H1 (cell line): Measurements from ENCODE around the gene ADGRG2. TPM values are rescaled to one million over a fixed set of nuclear protein-coding genes. Genes with fewer than 3 reads are reported as not detected.

Experiments
- CTCF ChIA-PET: fragments of 300-600 bp; sonication (Branson Sonifier 250); formaldehyde crosslinking; loops from one replicate; lab custom pipeline; 2021; ENCODE audit not compliant: partially characterized antibody; lab: Charles Lee
- POLR2A ChIA-PET: fragments of 300-600 bp; sonication (Branson Sonifier 250); formaldehyde crosslinking; loops from one replicate; lab custom pipeline; 2021; ENCODE audit warnings: inconsistent platforms; ENCODE audit not compliant: partially characterized antibody; lab: Charles Lee
- DNase-seq, 2 experiments: peaks; one replicate each; pipeline versions ENCODE4 v3.0.0 to v3.0.0-alpha.2; 2010 to 2022; ENCODE audit warnings: low spot score in 2 of 2, low read depth in 1 of 2, mixed read lengths in 1 of 2
- FAIRE-seq: peaks from 2 replicates; lab custom pipeline; 2011; peaks lifted over from hg19 to GRCh38; lab: Jason Lieb, UNC
- H2AFZ ChIP-seq: 2 replicates; pipeline ENCODE4 v1.8.1; 2012; ENCODE audit warnings: low read length, inconsistent platforms
- H2AK5ac ChIP-seq: 2 replicates; pipeline ENCODE4 v1.6.1; 2013; ENCODE audit warnings: low read depth, low read length
- H2BK120ac ChIP-seq: replicated peaks from 2 replicates; pipeline ENCODE3; 2013; ENCODE audit warnings: low read depth, low read length, inconsistent platforms
- H2BK12ac ChIP-seq: 2 replicates; pipeline ENCODE4 v1.6.1; 2013; ENCODE audit warnings: low read depth, low read length
- H2BK15ac ChIP-seq: 2 replicates; pipeline ENCODE4 v1.6.1; 2013; ENCODE audit warnings: low read length
- H2BK20ac ChIP-seq: 2 replicates; pipeline ENCODE4 v1.6.1; 2013; ENCODE audit warnings: low read length
- H2BK5ac ChIP-seq: 2 replicates; pipeline ENCODE4 v1.6.1; 2013; ENCODE audit warnings: low read depth, low read length
- H3K14ac ChIP-seq: 2 replicates; pipeline ENCODE4 v1.6.1; 2013; ENCODE audit warnings: inconsistent platforms; ENCODE audit not compliant: insufficient read length
- H3K18ac ChIP-seq: 2 replicates; pipeline ENCODE4 v1.6.1; 2013; ENCODE audit warnings: low read length; ENCODE audit errors: extremely low read depth
- H3K23ac ChIP-seq: 2 replicates; pipeline ENCODE4 v1.6.1; 2013; ENCODE audit warnings: inconsistent platforms; ENCODE audit not compliant: insufficient read length
- H3K23me2 ChIP-seq: 2 replicates; pipeline ENCODE4 v1.6.1; 2013; ENCODE audit warnings: low read depth, low read length
- H3K27ac ChIP-seq: 2 replicates; pipeline ENCODE4 v1.6.1; 2011; ENCODE audit warnings: low read depth, low read length, inconsistent platforms
- H3K27me3 ChIP-seq, 4 experiments: replicated peaks in 1 of 4; 1 replicate in 1 of 4; 2 replicates in 3 of 4; pipeline versions ENCODE4 v1.6.1 to v1.8.1; 2011 to 2013; ENCODE audit warnings: low read length in 3 of 4, mild to moderate bottlenecking in 3 of 4, inconsistent platforms in 2 of 4, mixed read lengths in 2 of 4, moderate library complexity in 1 of 4; ENCODE audit not compliant: control insufficient read depth in 3 of 4, insufficient read depth in 3 of 4; ENCODE audit errors: extremely low read depth in 1 of 4
- H3K36me3 ChIP-seq, 4 experiments: 2 replicates each; pipeline versions ENCODE4 v1.6.1 to v1.8.1; 2011 to 2013; ENCODE audit warnings: mild to moderate bottlenecking in 4 of 4, low read length in 3 of 4, moderate library complexity in 2 of 4, control low read depth in 1 of 4, inconsistent platforms in 1 of 4; ENCODE audit not compliant: insufficient read depth in 4 of 4, control insufficient read depth in 2 of 4
- H3K4ac ChIP-seq: replicated peaks from 2 replicates; pipeline ENCODE3; 2013; ENCODE audit warnings: low read length, low read depth, mixed read lengths, inconsistent platforms; ENCODE audit not compliant: insufficient read length
- H3K4me1 ChIP-seq, 4 experiments: replicated peaks in 1 of 4; 1 replicate in 1 of 4; 2 replicates in 3 of 4; pipeline versions ENCODE4 v1.6.1 to v1.8.1; 2011 to 2013; ENCODE audit warnings: low read length in 3 of 4, inconsistent platforms in 2 of 4, mixed read lengths in 1 of 4; ENCODE audit not compliant: insufficient read depth in 4 of 4, control insufficient read depth in 3 of 4
- H3K4me2 ChIP-seq, 2 experiments: 2 replicates each; pipeline versions ENCODE4 v1.6.1 to v1.8.1; 2011 to 2013; ENCODE audit warnings: low read depth in 2 of 2, low read length in 2 of 2, control low read depth in 1 of 2, inconsistent platforms in 1 of 2, mild to moderate bottlenecking in 1 of 2; ENCODE audit not compliant: insufficient read depth in 1 of 2
- H3K4me3 ChIP-seq, 4 experiments: fragments of 200-600, 300-600 bp in 1 of 4; sonication (generic), shearing (Covaris generic), sonication (Bioruptor Twin) in 1 of 4; 2 replicates each; pipeline versions ENCODE4 v1.5.1 to v1.8.1; 2011 to 2016; ENCODE audit warnings: low read length in 4 of 4, low read depth in 3 of 4, control low read depth in 2 of 4, inconsistent platforms in 2 of 4, mild to moderate bottlenecking in 2 of 4, mixed read lengths in 1 of 4, moderate library complexity in 1 of 4; ENCODE audit not compliant: insufficient read depth in 2 of 4; ENCODE audit errors: extremely low read depth in 1 of 4
- H3K56ac ChIP-seq: replicated peaks from 2 replicates; pipeline ENCODE3; 2013; ENCODE audit warnings: low read depth, mild to moderate bottlenecking, mixed read lengths, low read length, inconsistent platforms; ENCODE audit not compliant: insufficient read length
- H3K79me1 ChIP-seq: 2 replicates; pipeline ENCODE4 v1.6.1; 2013; ENCODE audit warnings: low read depth, low read length, control low read depth
- H3K79me2 ChIP-seq, 2 experiments: 2 replicates each; pipeline versions ENCODE4 v1.6.1 to v1.8.1; 2012 to 2013; ENCODE audit warnings: low read length in 2 of 2, mild to moderate bottlenecking in 2 of 2, inconsistent platforms in 1 of 2; ENCODE audit not compliant: insufficient read depth in 2 of 2, control insufficient read depth in 1 of 2
- H3K9ac ChIP-seq, 4 experiments: replicated peaks in 1 of 4; 1 replicate in 1 of 4; 2 replicates in 3 of 4; pipeline versions ENCODE4 v1.6.1 to v1.8.1; 2011 to 2013; ENCODE audit warnings: low read depth in 3 of 4, low read length in 3 of 4, control low read depth in 2 of 4, mild to moderate bottlenecking in 2 of 4, moderate library complexity in 2 of 4, inconsistent platforms in 1 of 4; ENCODE audit errors: extremely low read depth in 1 of 4
- H3K9me3 ChIP-seq, 2 experiments: 2 replicates each; pipeline versions ENCODE4 v1.6.1 to v1.8.1; 2012 to 2013; ENCODE audit warnings: mild to moderate bottlenecking in 2 of 2, moderate library complexity in 2 of 2, control low read depth in 1 of 2, inconsistent platforms in 1 of 2, low read depth in 1 of 2, low read length in 1 of 2, mixed read lengths in 1 of 2; ENCODE audit not compliant: insufficient read depth in 2 of 2
- H4K20me1 ChIP-seq, 2 experiments: replicated peaks in 1 of 2; 2 replicates each; pipeline versions ENCODE3 to v1.8.1; 2011 to 2013; ENCODE audit warnings: inconsistent platforms in 2 of 2, low read length in 2 of 2, mild to moderate bottlenecking in 1 of 2; ENCODE audit not compliant: insufficient read depth in 2 of 2, control insufficient read depth in 1 of 2
- H4K5ac ChIP-seq: 2 replicates; pipeline ENCODE4 v1.6.1; 2013; ENCODE audit warnings: low read length, low read depth, mixed read lengths, inconsistent platforms; ENCODE audit not compliant: insufficient read length
- H4K8ac ChIP-seq: 2 replicates; pipeline ENCODE4 v1.8.0; 2013; ENCODE audit warnings: mild to moderate bottlenecking, moderate library complexity, low read length, inconsistent platforms; ENCODE audit not compliant: insufficient read depth; ENCODE audit errors: extremely low read depth
- H4K91ac ChIP-seq: replicated peaks from 2 replicates; pipeline ENCODE3; 2013; ENCODE audit warnings: low read length, mixed read lengths, inconsistent platforms; ENCODE audit not compliant: insufficient read length
- CTCF ChIP-seq, 3 experiments: IDR thresholded peaks; 1 replicate in 2 of 3; 2 replicates in 1 of 3; pipeline versions ENCODE4 v1.5.1 to v1.6.1; 2011; ENCODE audit warnings: low read length in 3 of 3, mild to moderate bottlenecking in 3 of 3, inconsistent platforms in 2 of 3, low read depth in 1 of 3, moderate library complexity in 1 of 3; ENCODE audit not compliant: insufficient read depth in 1 of 3; ENCODE audit errors: control extremely low read depth in 1 of 3
- PHF8 ChIP-seq: fragments of 200-600 bp; sonication (generic); conservative IDR thresholded peaks from 2 replicates; pipeline ENCODE4 v1.7.1; 2012; ENCODE audit warnings: low read depth, mild to moderate bottlenecking, inconsistent platforms, low read length, moderate library complexity
- WGBS, 2 experiments: shearing (Covaris generic) in 1 of 2; methylation state at CpG; one replicate each; pipeline versions ENCODE4 v1.1.6 to v1.1.7; 2013 to 2015; ENCODE audit warnings: low lambda C conversion rate in 2 of 2, mixed read lengths in 2 of 2, inconsistent platforms in 1 of 2, low coverage in 1 of 2, missing lambda C conversion rate in 1 of 2; ENCODE audit not compliant: insufficient replicate concordance in 2 of 2, insufficient coverage in 1 of 2, insufficient read length in 1 of 2; ENCODE audit errors: extremely low coverage in 1 of 2, missing lambda C conversion rate in 1 of 2; 5-methylcytosine and 5-hydroxymethylcytosine counted together
- polyA plus RNA-seq, 7 experiments: library from polyadenylated mRNA; depleted of rRNA in 3 of 7; stranded (reverse) in 5 of 7; unstranded in 2 of 7; fragments of >200 nt in 5 of 7; fragments of 200-250 nt in 2 of 7; gene quantifications; 1 replicate in 5 of 7; 2 replicates in 1 of 7; 4 replicates in 1 of 7; pipeline versions ENCODE4 v1.2.1 to v1.2.3, GENCODE V29; 2011 to 2013; ENCODE audit warnings: missing spikeins in 2 of 7, mixed read lengths in 2 of 7
- total RNA-seq: library from RNA; stranded (reverse); fragmentation: NEBNext Ultra II Directional; extraction: Animal tissue kit (Norgen Biotek cat#: 25700); gene quantifications from 2 replicates; pipeline ENCODE4 v1.2.1, GENCODE V29; 2021

Gene ADGRG2
- total and polyA plus RNA-seq, 2 of the 8 experiments (the other 6 are each of a cell fraction or from before 2014, with no cell fraction given): 8.9 to 13.3 TPM

DNA sequence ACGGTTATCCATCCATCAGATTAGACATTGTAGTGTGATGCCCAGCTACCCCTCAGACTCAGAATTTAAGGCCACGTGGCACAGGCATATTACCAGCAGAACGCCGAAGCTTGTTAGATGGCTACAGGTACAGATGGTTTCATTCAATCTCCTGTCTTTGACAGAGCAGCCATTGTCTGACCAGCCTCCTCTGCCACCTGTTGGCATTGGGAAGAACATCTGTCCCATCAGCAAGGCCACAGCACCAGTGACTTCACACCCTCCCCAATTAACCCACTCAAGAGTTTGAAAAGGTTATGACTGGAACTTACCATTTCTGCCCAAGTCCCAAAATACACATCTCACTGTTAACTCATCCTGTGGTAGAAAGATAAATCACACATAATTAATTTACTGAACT lies 116.4 kb downstream of the ADGRG2 start:
- no peaks in the 10 kb centered on the region for H3K4me1 ChIP-seq
- no peak overlapping the region for H3K4me2 ChIP-seq
- no peak overlapping the region for H3K4me3 ChIP-seq
- no peaks in the 10 kb centered on the region for H3K27me3 ChIP-seq
- no peak overlapping the region for H4K8ac ChIP-seq
- H3K36me3 ChIP-seq: peaks cover 0 to 7% (median 4%) of the 10 kb centered on the region in 4 experiments; a peak in 3 of 8 replicates
- H2BK15ac ChIP-seq: no peak overlapping the region
- WGBS, 2 experiments: 96% methylated on average over 4 of the region's 4 CpGs; no CpG with 5 or more reads in 1 of the 2 experiments
- H3K79me2 ChIP-seq: no peaks in the 10 kb centered on the region
- H3K9ac ChIP-seq: no peak overlapping the region
- no peak for TF ChIP-seq PHF8
- TF ChIP-seq CTCF (IDR thresholded peaks at IDR 0.05; ENCODE audit: control extremely low read depth in 1 of 3, insufficient read depth in 1 of 3, low read depth in 1 of 3, low read length in 3 of 3): peak in 2 of 3 experiments; percentile 15 to 19; a peak in 2 of 4 replicates
- H3K56ac ChIP-seq: no peak overlapping the region
- no peak overlapping the region for H2AK5ac ChIP-seq
- H2BK20ac ChIP-seq: no peak overlapping the region
- H3K79me1 ChIP-seq: no peaks in the 10 kb centered on the region
- H4K20me1 ChIP-seq: no peaks in the 10 kb centered on the region
- FAIRE-seq (no peak), DNase-seq (no peak)
- H3K4ac ChIP-seq: no peak overlapping the region
- no peak overlapping the region for H3K14ac ChIP-seq
- no peak overlapping the region for H2BK12ac ChIP-seq
- H3K18ac ChIP-seq: no peak overlapping the region
- H2BK5ac ChIP-seq: no peak overlapping the region
- CTCF ChIA-PET: interaction anchor here (0.6 to 2.1 kb wide), 8 partner anchors 13 to 330 kb away, joined by 3 to 7 read pairs (median 3); no protein-coding TSS in a partner anchor
- H2AFZ ChIP-seq: no peak overlapping the region
- H3K27ac ChIP-seq: no peak overlapping the region
- H4K5ac ChIP-seq: no peak overlapping the region
- no peak overlapping the region for H2BK120ac ChIP-seq
- H4K91ac ChIP-seq: no peak overlapping the region
- POLR2A ChIA-PET: no interaction called here
- H3K23ac ChIP-seq: no peak overlapping the region
- H3K9me3 ChIP-seq: no peaks in the 10 kb centered on the region
- no peaks in the 10 kb centered on the region for H3K23me2 ChIP-seq
